Common myeloid progenitor, CD34-positive (primary cell): ENCODE results near the gene RAD50.
"Not testable (repeated sequence)": the region's sequence is repeated elsewhere in the genome, so short reads cannot be mapped to it uniquely, and the experiment has no call there.

Experiments used
- CTCF ChIA-PET: fragments of 350-600 bp; sonication (Branson Sonifier 250); formaldehyde crosslinking; loops from one replicate; lab custom pipeline; 2021; ENCODE audit warnings: antibody characterized with exemption; lab: Charles Lee
- POLR2A ChIA-PET: fragments of 350-600 bp; sonication (Branson Sonifier 250); formaldehyde crosslinking; loops from one replicate; lab custom pipeline; 2021; ENCODE audit warnings: antibody characterized with exemption; lab: Charles Lee
- DNase-seq, 3 donors: peaks; one replicate each; pipeline versions ENCODE4 v3.0.0 to v3.0.0-alpha.2; 2013
- H3K27ac ChIP-seq, 2 experiments: 1 replicate in 1 of 2; 2 replicates in 1 of 2; pipeline ENCODE4 v1.7.0; 2013; ENCODE audit warnings: inconsistent platforms in 2 of 2, low read length in 2 of 2, mild to moderate bottlenecking in 2 of 2, low read depth in 1 of 2, moderate library complexity in 1 of 2; ENCODE audit not compliant: severe bottlenecking in 2 of 2, insufficient read depth in 1 of 2, poor library complexity in 1 of 2
- H3K27me3 ChIP-seq, 5 experiments: replicated peaks in 2 of 5; 1 replicate in 3 of 5; 2 replicates in 2 of 5; pipeline versions ENCODE4 v1.6.1 to v1.7.0; 2013; ENCODE audit warnings: low read length in 4 of 5, mild to moderate bottlenecking in 2 of 5, moderate library complexity in 2 of 5, inconsistent platforms in 1 of 5; ENCODE audit not compliant: insufficient read depth in 5 of 5, control insufficient read depth in 4 of 5
- H3K36me3 ChIP-seq, 4 experiments: 1 replicate in 2 of 4; 2 replicates in 2 of 4; pipeline versions ENCODE4 v1.6.1 to v1.7.0; 2013; ENCODE audit warnings: low read length in 3 of 4, control low read depth in 1 of 4, mild to moderate bottlenecking in 1 of 4; ENCODE audit not compliant: control insufficient read depth in 4 of 4, insufficient read depth in 4 of 4
- H3K4me1 ChIP-seq, 4 experiments: 1 replicate in 3 of 4; 2 replicates in 1 of 4; pipeline versions ENCODE4 v1.6.1 to v1.7.1; 2013; ENCODE audit warnings: low read length in 3 of 4, mild to moderate bottlenecking in 3 of 4, control low read depth in 1 of 4, inconsistent platforms in 1 of 4, moderate library complexity in 1 of 4; ENCODE audit not compliant: control insufficient read depth in 4 of 4, insufficient read depth in 4 of 4; ENCODE audit errors: control extremely low read depth in 1 of 4
- H3K4me3 ChIP-seq, 7 experiments: 1 replicate in 4 of 7; 2 replicates in 3 of 7; pipeline versions ENCODE4 v1.5.1 to v1.7.0; 2013; ENCODE audit warnings: mild to moderate bottlenecking in 7 of 7, low read length in 6 of 7, moderate library complexity in 6 of 7, inconsistent platforms in 2 of 7, low read depth in 2 of 7, control low read depth in 1 of 7; ENCODE audit not compliant: insufficient read depth in 4 of 7, control insufficient read depth in 1 of 7; ENCODE audit errors: extremely low read depth in 1 of 7
- H3K9me3 ChIP-seq, 5 experiments: 1 replicate in 4 of 5; 2 replicates in 1 of 5; pipeline versions ENCODE4 v1.6.1 to v1.7.1; 2013; ENCODE audit warnings: low read length in 4 of 5, mild to moderate bottlenecking in 2 of 5, inconsistent platforms in 1 of 5, low read depth in 1 of 5, moderate library complexity in 1 of 5; ENCODE audit not compliant: control insufficient read depth in 4 of 5, insufficient read depth in 2 of 5; ENCODE audit errors: control extremely low read depth in 1 of 5
- WGBS: methylation state at CpG from one replicate; pipeline ENCODE4 v1.1.5; 2013; ENCODE audit not compliant: insufficient coverage; 5-methylcytosine and 5-hydroxymethylcytosine counted together

Gene RAD50

GRCh38 chr5:132691755-132692631, 135.2 kb downstream of the RAD50 start:
- H3K27me3 ChIP-seq: not testable (repeated sequence)

GRCh38 chr5:132692632-132692967, 135.8 kb downstream of the RAD50 start:
- Histone ChIP-seq H3K27ac (no peak overlapping the region), H3K4me3 (no peak overlapping the region), H3K4me1 (peaks cover 4 to 19% (median 16%) of the 10 kb centered on the region in 4 experiments), H3K27me3 (no peaks in the 10 kb centered on the region), H3K36me3 (no peaks in the 10 kb centered on the region), H3K9me3 (no peaks in the 10 kb centered on the region)
- ChIA-PET POLR2A (no interaction called here), CTCF (no interaction called here)
- no peak for DNase-seq

More at GRCh38 chr5:132691755-132692631, 135.2 kb downstream of the RAD50 start:
- DNase-seq, H3K9me3 ChIP-seq, H3K27ac ChIP-seq, H3K36me3 ChIP-seq, POLR2A ChIA-PET, H3K4me3 ChIP-seq: not testable (repeated sequence)
- H3K4me1 ChIP-seq: peaks cover 4 to 19% (median 16%) of the 10 kb centered on the region in 4 experiments
- CTCF ChIA-PET: interaction anchor here (0.6 to 1.1 kb wide), 2 partner anchors 93 to 201 kb away, joined by 3 to 4 read pairs; partner anchors contain the start of gene IRF1
- WGBS: 89% methylated on average over 2 of the region's 5 CpGs
